Hematopoietic multipotent progenitor cell treated with erythropoietin and hydrocortisone succinate and interleukin-3 and kit ligand, for 8 days (in vitro differentiated cells): ENCODE data around the gene UBA6.
"Not testable (repeated sequence)": the region's sequence is repeated elsewhere in the genome, so short reads cannot be mapped to it uniquely, and the experiment has no call there.

Source experiments
- DNase-seq: peaks from one replicate; pipeline ENCODE4 v3.0.0-alpha.2; 2015

The UBA6 gene

GRCh38 chr4:67659065-67659464 is 41.9 kb downstream of the UBA6 start:
- no peak for DNase-seq

- DNase-seq = no peak
Measured at GRCh38 chr4:67658302-67658701, 42.7 kb downstream of the UBA6 start.

GRCh38 chr4:67651536-67651935 is 49.4 kb downstream of the UBA6 start:
- no peak for DNase-seq

GRCh38 chr4:67638136-67638535 is 62.8 kb downstream of the UBA6 start:
- DNase-seq = no peak

- DNase-seq = not testable (repeated sequence)
Measured at GRCh38 chr4:67636978-67637377, 64.0 kb downstream of the UBA6 start.

GRCh38 chr4:67635331-67635730 is 65.6 kb downstream of the UBA6 start:
- DNase-seq = no peak

- no peak for DNase-seq
Measured at GRCh38 chr4:67634741-67635140, 66.2 kb downstream of the UBA6 start.

- DNase-seq = peak; percentile 9
Measured at GRCh38 chr4:67632492-67632891, 68.5 kb downstream of the UBA6 start.

GRCh38 chr4:67624939-67625338 is 76.0 kb downstream of the UBA6 start:
- DNase-seq = no peak

- no peak for DNase-seq
Measured at GRCh38 chr4:67616478-67616877, 84.5 kb downstream of the UBA6 start.

- no peak for DNase-seq
Measured at GRCh38 chr4:67615119-67615518, 85.8 kb downstream of the UBA6 start.

- DNase-seq = no peak
Measured at GRCh38 chr4:67614186-67614585, 86.8 kb downstream of the UBA6 start.

- no peak for DNase-seq
Measured at GRCh38 chr4:67608027-67608426, 92.9 kb downstream of the UBA6 start.

- DNase-seq = no peak
Measured at GRCh38 chr4:67604749-67605148, 96.2 kb downstream of the UBA6 start.

GRCh38 chr4:67604029-67604381 is 97.0 kb downstream of the UBA6 start:
- DNase-seq = no peak

- DNase-seq = no peak
Measured at GRCh38 chr4:67603310-67604028, 97.5 kb downstream of the UBA6 start.

- DNase-seq = no peak
Measured at GRCh38 chr4:67593741-67594175, 107.2 kb downstream of the UBA6 start.

GRCh38 chr4:67587156-67587555 is 113.8 kb downstream of the UBA6 start:
- DNase-seq = no peak

GRCh38 chr4:67584496-67584895 is 116.5 kb downstream of the UBA6 start:
- DNase-seq = no peak

GRCh38 chr4:67581913-67582312 is 119.0 kb downstream of the UBA6 start:
- DNase-seq = no peak

- no peak for DNase-seq
Measured at GRCh38 chr4:67581208-67581857, 119.6 kb downstream of the UBA6 start.

GRCh38 chr4:67580577-67580976 is 120.4 kb downstream of the UBA6 start:
- no peak for DNase-seq

GRCh38 chr4:67576538-67576937 is 124.4 kb downstream of the UBA6 start:
- DNase-seq = no peak

GRCh38 chr4:67576059-67576466 is 124.9 kb downstream of the UBA6 start:
- no peak for DNase-seq
